Measurements from ENCODE around the gene ZNF609. TPM values are rescaled to one million over a fixed set of nuclear protein-coding genes. Genes with fewer than 3 reads are reported as not detected.
"Not testable (repeated sequence)": the region's sequence is repeated elsewhere in the genome, so short reads cannot be mapped to it uniquely, and the experiment has no call there.

Gene ZNF609
- total RNA-seq, 4 donors from 2014 or later: 19.4 to 30.5 (median 21.1) TPM

DNA sequence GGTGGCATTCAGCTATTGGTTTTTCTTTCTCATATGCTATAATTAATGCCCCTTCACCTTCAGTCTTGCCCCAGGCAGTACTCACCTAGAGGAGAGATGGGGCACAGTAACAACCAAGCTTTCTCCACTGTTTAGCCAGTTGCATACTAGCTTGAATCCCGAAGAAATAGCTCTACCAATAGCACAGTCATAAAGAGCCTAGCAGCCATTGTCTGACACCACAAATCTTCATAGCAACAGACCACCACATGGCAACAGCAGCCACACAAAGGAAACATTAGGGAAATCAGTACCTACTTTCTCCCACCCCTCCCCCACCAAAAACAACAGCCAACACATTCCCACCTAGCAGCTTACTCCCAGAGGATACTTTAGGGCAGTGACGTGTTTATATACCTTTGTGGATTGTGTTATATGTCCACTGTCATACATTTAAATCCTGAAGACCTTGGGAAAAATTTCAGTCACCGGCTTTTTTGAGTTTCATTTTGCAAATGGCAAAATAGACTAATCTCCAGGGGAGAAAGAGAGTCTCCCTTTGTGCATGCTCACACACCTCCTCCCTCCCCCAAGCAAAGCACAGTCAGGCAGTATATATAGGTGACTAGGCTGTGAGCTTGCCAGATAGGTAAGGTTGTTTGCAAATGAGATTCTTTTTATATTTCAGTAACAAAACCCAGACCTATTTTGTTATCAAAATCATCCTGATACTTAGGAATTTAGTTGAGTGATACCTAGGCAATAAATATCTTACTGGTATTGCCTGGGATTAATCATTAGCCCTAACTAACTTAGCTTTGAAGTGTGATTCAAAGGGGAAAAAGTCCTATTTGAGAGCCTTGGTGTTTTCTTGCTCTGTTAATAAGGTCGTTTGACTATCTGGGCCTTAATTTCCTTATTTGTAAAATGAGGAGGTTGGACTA lies 174.5 kb downstream of the ZNF609 start:
- no peak for DNase-seq (ENCODE audit: low spot score in 2 of 2)
- WGBS, 2 donors: 49 to 54% methylated on average over 4 of the region's 4 CpGs
- no peak overlapping the region for H3K4me3 ChIP-seq (ENCODE audit: low read depth, poor library complexity, severe bottlenecking)
- TF ChIP-seq POLR2A (IDR thresholded peaks at IDR 0.05): no peak
- TF ChIP-seq, protein P1, sequence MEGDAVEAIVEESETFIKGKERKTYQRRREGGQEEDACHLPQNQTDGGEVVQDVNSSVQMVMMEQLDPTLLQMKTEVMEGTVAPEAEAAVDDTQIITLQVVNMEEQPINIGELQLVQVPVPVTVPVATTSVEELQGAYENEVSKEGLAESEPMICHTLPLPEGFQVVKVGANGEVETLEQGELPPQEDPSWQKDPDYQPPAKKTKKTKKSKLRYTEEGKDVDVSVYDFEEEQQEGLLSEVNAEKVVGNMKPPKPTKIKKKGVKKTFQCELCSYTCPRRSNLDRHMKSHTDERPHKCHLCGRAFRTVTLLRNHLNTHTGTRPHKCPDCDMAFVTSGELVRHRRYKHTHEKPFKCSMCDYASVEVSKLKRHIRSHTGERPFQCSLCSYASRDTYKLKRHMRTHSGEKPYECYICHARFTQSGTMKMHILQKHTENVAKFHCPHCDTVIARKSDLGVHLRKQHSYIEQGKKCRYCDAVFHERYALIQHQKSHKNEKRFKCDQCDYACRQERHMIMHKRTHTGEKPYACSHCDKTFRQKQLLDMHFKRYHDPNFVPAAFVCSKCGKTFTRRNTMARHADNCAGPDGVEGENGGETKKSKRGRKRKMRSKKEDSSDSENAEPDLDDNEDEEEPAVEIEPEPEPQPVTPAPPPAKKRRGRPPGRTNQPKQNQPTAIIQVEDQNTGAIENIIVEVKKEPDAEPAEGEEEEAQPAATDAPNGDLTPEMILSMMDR (IDR thresholded peaks at IDR 0.05): no peak
- intact Hi-C loops (cut with DNase I; ENCODE audit: low total_unique reads): no loop called here

DNA sequence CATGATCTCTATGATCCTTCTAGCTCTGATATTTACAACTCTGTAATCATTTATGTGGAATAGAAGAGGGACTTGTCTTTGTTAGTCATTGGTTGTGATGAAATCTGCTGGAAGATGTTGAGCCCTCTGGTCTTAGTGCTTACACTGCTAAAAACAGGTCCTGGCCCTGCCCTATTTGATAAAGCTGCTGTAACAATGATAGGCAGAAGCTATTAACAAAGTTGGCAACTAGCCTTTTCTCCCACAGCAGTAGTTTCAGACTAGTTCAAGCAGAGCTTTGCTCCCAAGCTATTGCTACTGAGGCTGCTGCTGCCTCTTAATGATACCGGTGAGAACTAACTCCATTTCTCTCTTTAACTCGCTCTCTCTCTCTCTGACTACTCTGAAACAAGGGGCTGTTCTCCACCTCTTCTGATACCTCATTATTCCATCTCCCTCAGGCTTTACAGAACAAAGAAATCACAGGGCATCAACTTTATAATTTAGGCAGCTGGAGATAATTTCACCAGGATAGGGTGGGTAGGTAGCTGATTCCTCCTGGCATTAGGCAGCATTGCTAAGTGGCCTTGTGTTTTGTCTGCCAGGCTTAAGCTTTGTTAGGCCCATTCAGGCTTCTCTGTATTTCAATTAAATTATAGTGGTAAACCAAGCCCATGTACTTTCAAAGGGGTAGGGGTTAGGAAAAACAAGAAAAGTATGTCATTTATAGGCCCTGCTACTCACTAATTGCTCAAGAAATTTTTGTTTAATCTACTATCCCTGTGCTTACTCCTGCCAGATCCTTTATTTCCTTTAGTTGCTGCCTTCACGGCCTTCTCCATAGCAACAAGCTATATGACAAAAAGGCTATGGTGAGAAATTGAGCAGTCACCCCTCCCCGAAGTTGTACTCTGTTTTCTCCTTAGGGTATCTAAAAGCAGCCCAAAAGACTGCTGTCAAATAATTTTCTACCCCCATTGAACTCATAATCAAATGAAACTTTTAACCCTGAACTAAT lies 175.4 kb downstream of the ZNF609 start:
- peak in 1 of 2 donors; percentile 56 for DNase-seq (ENCODE audit: low spot score in 2 of 2)
- H3K4me3 ChIP-seq (ENCODE audit: low read depth, poor library complexity, severe bottlenecking): no peak overlapping the region
- WGBS, 2 donors: 53 to 59% methylated on average over 4 of the region's 4 CpGs
- no peak for TF ChIP-seq POLR2A (IDR thresholded peaks at IDR 0.05)
- TF ChIP-seq, protein P1 (IDR thresholded peaks at IDR 0.05): no peak
- intact Hi-C loops (cut with DNase I; ENCODE audit: low total_unique reads): no loop called here

DNA sequence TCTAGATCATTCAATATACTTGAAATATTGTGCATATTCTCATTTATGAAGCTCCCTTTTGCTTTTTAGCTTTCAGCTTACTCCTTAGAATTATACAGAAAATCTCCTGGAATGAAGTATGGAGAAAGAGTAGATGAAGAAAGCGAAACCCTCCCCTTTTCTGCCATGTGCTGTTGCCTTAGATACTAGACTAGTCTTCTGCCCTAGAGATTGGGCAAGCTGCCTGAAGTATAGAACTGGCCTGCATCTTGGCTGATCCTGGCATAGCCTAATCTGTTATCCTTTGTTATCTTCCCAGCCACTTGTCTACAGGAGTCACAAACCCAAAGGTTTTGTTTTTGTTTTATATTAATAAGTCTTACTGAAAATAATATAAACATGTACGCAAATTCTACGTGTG lies 176.2 kb downstream of the ZNF609 start:
- WGBS, 2 donors: 91 to 95% methylated on average over 3 of the region's 3 CpGs

DNA sequence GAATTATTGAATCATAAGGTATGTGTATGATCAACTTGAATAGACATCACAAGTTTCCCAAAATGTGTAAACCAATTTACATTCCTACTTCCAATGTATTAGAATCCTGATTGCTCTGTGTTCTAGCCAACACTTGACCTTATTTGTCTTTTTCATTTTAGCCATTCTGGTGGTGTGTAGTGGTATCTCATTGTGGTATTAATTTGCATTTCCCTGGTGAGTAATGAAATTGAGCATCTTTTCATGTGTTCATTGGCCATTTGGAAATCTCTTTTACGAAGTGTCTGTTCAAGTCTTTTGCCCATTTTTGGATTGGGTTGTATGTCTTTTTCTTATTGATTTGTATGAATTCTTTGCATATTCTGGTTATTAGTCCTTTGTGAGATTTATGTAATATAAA lies 177.0 kb downstream of the ZNF609 start:
- TF ChIP-seq, protein P1 (IDR thresholded peaks at IDR 0.05): no peak
- H3K4me3 ChIP-seq (ENCODE audit: low read depth, poor library complexity, severe bottlenecking): no peak overlapping the region
- WGBS, 2 donors: 95 to 100% methylated on average over 1 of the region's 1 CpG
- intact Hi-C loops (cut with DNase I; ENCODE audit: low total_unique reads): no loop called here
- no peak for DNase-seq (ENCODE audit: low spot score in 2 of 2)

More for the DNA sequence above, 176.2 kb downstream of the ZNF609 start:
- TF ChIP-seq POLR2A (IDR thresholded peaks at IDR 0.05): no peak
- TF ChIP-seq, protein P1 (IDR thresholded peaks at IDR 0.05): no peak
- no peak overlapping the region for H3K4me3 ChIP-seq (ENCODE audit: low read depth, poor library complexity, severe bottlenecking)
- DNase-seq (ENCODE audit: low spot score in 2 of 2): no peak
- intact Hi-C loops (cut with DNase I; ENCODE audit: low total_unique reads): no loop called here

DNA sequence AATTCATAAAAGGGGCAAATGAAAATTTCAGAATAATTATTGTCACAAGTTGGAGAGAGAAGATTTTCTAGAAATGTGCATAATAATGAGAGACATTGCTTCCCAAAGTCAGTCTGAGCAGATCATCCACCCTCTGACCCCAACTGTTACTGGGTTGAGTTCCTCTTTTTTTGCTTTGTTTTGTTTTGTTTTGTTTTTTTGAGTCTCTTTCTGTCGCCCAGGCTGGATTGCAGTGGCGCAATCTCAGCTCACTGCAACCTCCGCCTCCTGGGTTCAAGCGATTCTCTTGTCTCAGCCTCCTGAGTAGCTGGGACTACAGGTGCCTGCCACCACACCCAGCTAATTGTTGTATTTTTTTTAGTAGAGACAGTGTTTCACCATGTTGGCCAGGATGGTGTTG lies 179.4 kb downstream of the ZNF609 start:
- intact Hi-C loops (cut with DNase I; ENCODE audit: low total_unique reads); H3K4me3 ChIP-seq (ENCODE audit: low read depth, poor library complexity, severe bottlenecking); DNase-seq (ENCODE audit: low spot score in 2 of 2): not testable (repeated sequence)
- 87 to 91% methylated on average over 4 of the region's 4 CpGs for WGBS, 2 donors

All from lower leg skin (tissue), 4 donors.